Testis (tissue), 2 donors: ENCODE results near the gene IMMP2L.

Experiments
- CTCF ChIP-seq, 3 experiments: fragments of 450-650 bp in 2 of 3; fragments of 200-600 bp in 1 of 3; sonication (generic) in 1 of 3; IDR thresholded peaks; one replicate each; pipeline ENCODE4 v1.5.1; 2016 to 2019; ENCODE audit warnings: antibody characterized with exemption in 3 of 3, mild to moderate bottlenecking in 2 of 3, moderate library complexity in 1 of 3
- POLR2A ChIP-seq: fragments of 450-650 bp; IDR thresholded peaks from one replicate; pipeline ENCODE4 v1.6.1; 2017; ENCODE audit warnings: antibody characterized with exemption, mild to moderate bottlenecking, moderate library complexity

- TF ChIP-seq POLR2A (no peak), CTCF (IDR thresholded peaks at IDR 0.05) (no peak)
Measured at GRCh38 chr7:111140091-111140865, 422.0 kb downstream of the IMMP2L start.
